ENCODE data around the gene RBMS1. TPM values are rescaled to one million over a fixed set of nuclear protein-coding genes. Genes with fewer than 3 reads are reported as not detected.

Gene RBMS1
- polyA plus RNA-seq, 2 of the 4 experiments (the other 2 are of a cell fraction): 51.9 to 108 TPM

GRCh38 chr2:160315337-160315736 is 178.3 kb downstream of the RBMS1 start:
- no peaks in the 10 kb centered on the region for H3K9me3 ChIP-seq
- H3K27ac ChIP-seq: no peak overlapping the region
- H3K4me2 ChIP-seq: no peak overlapping the region
- ATAC-seq (no peak; a peak in 1 of 6 replicates), DNase-seq (ENCODE audit: low read depth in 1 of 2, low spot score in 1 of 2) (no peak), FAIRE-seq (peak; percentile 43)
- CTCF ChIA-PET: interaction anchor here (1.0 to 3.3 kb wide), 3 partner anchors 9 to 17 kb away, joined by 3 to 17 read pairs (median 3); no protein-coding TSS in a partner anchor
- POLR2A ChIA-PET: no interaction called here
- 69% methylated on average over 2 of the region's 2 CpGs for WGBS (ENCODE audit: missing lambda C conversion rate)
- TF ChIP-seq EHF (CRISPR knock-in tag; IDR thresholded peaks at IDR 0.05) (no peak), CBX2 (IDR thresholded peaks at IDR 0.05; ENCODE audit: borderline replicate concordance, low read depth) (no peak), HDAC2 (IDR thresholded peaks at IDR 0.05) (no peak), BCL3 (IDR thresholded peaks at IDR 0.05) (no peak), MAX (IDR thresholded peaks at IDR 0.05) (no peak), NR3C1 (IDR thresholded peaks at IDR 0.05) (no peak), SMC3 (IDR thresholded peaks at IDR 0.05) (no peak), PBX3 (IDR thresholded peaks at IDR 0.05) (no peak), GATA3 (IDR thresholded peaks at IDR 0.05; ENCODE audit: borderline replicate concordance) (no peak), ESRRA (IDR thresholded peaks at IDR 0.05; ENCODE audit: borderline replicate concordance, low read length) (no peak), ELK1 (IDR thresholded peaks at IDR 0.05; ENCODE audit: low read depth, low read length) (no peak), MAFK (IDR thresholded peaks at IDR 0.05; ENCODE audit: partially characterized antibody) (no peak), KDM5A (IDR thresholded peaks at IDR 0.05) (no peak), EP300 (IDR thresholded peaks at IDR 0.05) (no peak), ZFP36 (IDR thresholded peaks at IDR 0.05; ENCODE audit: borderline replicate concordance, partially characterized antibody) (no peak), CEBPB (IDR thresholded peaks at IDR 0.05) (no peak), TFCP2L1 (CRISPR knock-in tag; IDR thresholded peaks at IDR 0.05) (no peak)
- H3K4me3 ChIP-seq: no peak overlapping the region
- H3K4me1 ChIP-seq: peaks cover 28% of the 10 kb centered on the region; the same call in 2 of the 3 replicates

- Histone ChIP-seq H3K4me2 (no peak overlapping the region), H3K27ac (no peak overlapping the region), H3K4me1 (peaks cover 19% of the 10 kb centered on the region), H3K9me3 (no peaks in the 10 kb centered on the region), H3K4me3 (no peak overlapping the region)
- ChIA-PET POLR2A (no interaction called here), CTCF (interaction anchor here (0.6 to 1.5 kb wide), 3 partner anchors 14 to 131 kb away, joined by 3 to 5 read pairs (median 3); no protein-coding TSS in a partner anchor)
- TF ChIP-seq HEYL (CRISPR knock-in tag; IDR thresholded peaks at IDR 0.05) (no peak), MYC (IDR thresholded peaks at IDR 0.05; ENCODE audit: borderline replicate concordance, low read length) (no peak), SMC3 (IDR thresholded peaks at IDR 0.05) (no peak), GATA3 (IDR thresholded peaks at IDR 0.05; ENCODE audit: borderline replicate concordance) (no peak), RCOR1 (IDR thresholded peaks at IDR 0.05; ENCODE audit: low read depth, low read length) (no peak), RFX5 (IDR thresholded peaks at IDR 0.05) (no peak), ZFP36 (IDR thresholded peaks at IDR 0.05; ENCODE audit: borderline replicate concordance, partially characterized antibody) (no peak)
- 74% methylated on average over 8 of the region's 8 CpGs for WGBS (ENCODE audit: missing lambda C conversion rate)
- ATAC-seq (no peak), FAIRE-seq (no peak), DNase-seq (ENCODE audit: low read depth in 1 of 2, low spot score in 1 of 2) (no peak)
Observed at GRCh38 chr2:160310118-160310828, 183.3 kb downstream of the RBMS1 start.
